RPMI7951 (cell line): Measurements from ENCODE around the gene NECAB3. TPM values are rescaled to one million over a fixed set of nuclear protein-coding genes. Genes with fewer than 3 reads are reported as not detected.

ENCODE experiments used
- DNase-seq: peaks from one replicate; pipeline ENCODE4 v3.0.0-alpha.2; 2012; ENCODE audit warnings: low read depth
- total RNA-seq: library from RNA; depleted of rRNA; stranded (reverse); fragments of >200 nt; shearing (Covaris generic); gene quantifications from 2 replicates; pipeline ENCODE4 v1.2.3, GENCODE V29; 2014

Gene NECAB3
- total RNA-seq, 1 experiment from 2014 or later, result 43.9 TPM

DNA sequence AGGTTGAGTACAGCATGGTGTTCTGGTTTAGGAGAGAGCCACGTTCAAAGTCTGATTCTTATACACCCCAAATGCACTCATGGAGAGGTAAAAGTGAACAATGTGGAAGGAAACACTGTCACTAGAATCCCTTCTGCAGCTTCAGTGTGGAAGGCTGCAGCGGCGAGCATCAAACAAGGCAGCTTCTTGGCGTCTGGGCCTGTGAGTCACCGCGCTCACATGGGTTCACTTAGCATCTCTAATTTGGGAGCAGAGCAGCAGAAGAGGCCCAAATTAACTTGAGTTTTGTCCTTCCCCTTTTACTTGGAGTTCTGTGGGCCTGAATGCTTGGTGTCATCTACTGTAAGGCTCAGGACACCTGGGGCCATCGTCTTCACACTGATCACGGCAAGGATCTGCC is 22.9 kb upstream of the NECAB3 start:
- DNase-seq, result peak; percentile 82

DNA sequence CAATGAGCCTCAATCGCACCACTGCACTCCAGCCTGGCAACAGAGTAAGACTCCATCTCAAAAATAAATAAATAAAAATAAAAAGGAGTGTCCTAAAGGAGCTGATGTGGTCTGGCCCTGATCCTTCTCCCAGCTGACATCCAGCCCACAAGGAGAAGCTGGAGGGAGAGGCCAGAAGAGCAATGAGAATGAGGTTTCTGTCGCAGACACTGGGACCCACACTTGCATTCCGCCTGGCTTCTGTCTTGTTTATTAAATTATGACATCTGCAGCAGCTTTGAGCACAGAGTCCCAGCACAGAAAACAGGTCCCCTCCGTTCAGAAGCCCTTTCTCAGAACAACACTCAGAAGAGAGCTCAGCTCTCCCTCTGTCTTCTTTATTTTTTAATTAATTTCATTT is 22.2 kb upstream of the NECAB3 start:
- no peak for DNase-seq

DNA sequence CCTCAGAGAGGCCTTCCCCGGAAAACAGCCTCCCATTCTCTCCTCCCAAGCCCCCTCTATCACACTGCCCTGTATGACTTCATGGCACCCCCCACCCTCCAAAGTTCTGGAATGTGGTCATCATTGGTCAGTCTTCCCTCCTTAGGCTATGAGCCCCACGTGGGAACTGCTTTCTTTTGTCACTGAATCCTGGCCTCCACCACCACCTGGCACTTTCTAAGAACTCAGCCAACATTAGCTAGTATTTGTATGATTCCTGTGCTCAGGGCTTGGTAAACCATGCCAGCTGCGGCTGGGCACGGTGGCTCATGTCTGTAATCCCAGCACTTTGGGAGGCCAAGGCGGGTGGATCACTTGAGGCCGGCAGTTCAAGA is 20.4 kb upstream of the NECAB3 start:
- no peak for DNase-seq

DNA sequence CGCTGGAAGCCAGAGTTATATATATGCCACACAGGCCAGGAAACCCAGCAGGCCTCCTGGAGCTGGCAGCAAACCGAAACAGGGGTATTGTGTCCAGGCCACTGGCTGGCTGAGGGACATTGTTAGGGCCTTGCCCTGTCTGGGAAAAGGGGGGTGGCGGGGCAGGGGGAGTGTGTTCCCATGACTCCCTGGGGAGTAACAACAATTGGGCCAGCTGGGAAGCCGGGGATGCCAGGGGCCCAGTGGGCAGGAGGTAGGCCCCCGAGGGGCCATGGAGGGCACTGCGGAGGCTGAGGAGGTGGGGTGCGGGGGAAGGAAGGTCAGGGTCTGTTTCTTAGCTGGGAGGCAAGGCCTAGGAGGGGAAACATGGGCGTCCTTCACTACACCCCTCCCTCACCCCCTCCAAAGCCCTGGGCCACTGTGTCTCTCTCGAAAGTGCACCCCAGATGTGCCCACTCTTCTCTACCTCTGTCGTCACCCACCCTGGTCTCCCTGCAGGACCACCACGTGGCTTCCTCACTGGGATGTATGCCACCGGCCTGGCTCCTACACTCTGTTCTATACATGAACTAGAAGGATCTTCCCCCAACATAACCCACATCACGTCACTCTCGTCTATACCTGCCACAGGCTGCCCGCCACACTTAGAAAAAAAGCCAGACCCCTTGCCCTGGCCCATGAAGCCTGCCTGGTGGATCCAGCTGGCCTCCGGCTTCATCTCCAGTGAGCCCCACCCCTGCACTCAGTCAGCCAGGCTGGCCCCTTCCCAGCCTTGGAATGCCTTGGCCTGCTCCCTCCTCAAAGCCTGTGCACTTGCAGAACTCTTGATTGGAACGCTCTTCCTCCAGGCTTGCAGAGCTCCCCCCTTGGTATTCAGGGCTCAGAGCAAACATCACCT is 19.8 kb upstream of the NECAB3 start:
- no peak for DNase-seq

DNA sequence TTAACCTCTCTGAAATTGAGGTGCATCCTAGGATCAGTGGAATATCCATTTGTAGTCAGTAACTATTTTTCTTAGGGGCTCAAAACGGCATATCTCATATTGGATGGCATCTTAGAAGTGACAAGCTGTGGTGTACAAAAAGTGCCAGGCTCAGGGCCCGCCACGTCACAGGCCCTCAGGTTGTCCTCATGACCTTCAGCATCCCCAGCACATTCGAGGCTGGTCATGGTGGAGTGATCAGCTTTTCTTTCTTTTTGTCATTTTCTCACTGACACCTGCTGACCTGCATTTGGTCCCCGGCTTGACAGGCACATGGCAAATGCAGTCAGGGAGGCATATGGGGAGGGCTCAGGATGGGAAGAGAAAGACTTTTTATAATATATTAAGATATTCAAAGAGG is 19.1 kb upstream of the NECAB3 start:
- no peak for DNase-seq

DNA sequence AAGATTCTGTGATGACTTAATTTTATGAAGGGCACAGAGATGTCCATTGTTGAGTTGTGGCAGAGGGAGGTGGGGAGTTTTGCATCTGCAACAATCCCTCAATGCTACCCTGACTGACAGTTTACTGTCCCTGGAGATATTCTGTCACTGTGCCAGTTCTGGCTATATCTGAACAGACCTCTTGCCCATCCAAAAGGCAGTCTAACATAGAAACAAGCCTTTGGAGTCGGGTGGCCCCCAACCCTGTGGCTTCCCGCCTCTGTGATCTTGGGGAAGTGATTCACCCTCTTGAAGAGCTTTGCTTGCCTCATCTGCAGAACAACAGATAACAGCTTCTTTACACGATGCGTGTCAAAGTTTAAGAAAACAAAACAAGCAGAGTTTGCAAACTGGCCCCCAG is 15.7 kb upstream of the NECAB3 start:
- DNase-seq, result peak; percentile 92

DNA sequence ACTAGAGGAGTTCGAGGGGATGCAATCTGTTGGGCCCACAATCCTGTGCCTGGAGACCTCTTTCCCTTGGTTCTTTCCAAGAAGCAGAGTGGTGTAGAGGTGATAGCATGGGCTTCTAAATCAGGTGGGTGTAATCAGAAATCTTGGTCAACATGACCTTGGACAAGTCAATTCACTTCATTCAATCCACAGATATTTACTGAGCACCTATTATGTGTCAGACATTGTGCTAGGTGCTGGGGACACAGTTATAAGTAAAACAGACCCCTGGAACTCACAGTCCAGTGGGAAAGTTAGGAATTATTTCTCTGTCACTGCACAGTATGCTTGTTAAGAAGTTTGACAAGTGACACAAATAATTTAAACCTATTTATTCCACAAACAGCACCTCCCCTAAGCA is 15.3 kb upstream of the NECAB3 start:
- no peak for DNase-seq

DNA sequence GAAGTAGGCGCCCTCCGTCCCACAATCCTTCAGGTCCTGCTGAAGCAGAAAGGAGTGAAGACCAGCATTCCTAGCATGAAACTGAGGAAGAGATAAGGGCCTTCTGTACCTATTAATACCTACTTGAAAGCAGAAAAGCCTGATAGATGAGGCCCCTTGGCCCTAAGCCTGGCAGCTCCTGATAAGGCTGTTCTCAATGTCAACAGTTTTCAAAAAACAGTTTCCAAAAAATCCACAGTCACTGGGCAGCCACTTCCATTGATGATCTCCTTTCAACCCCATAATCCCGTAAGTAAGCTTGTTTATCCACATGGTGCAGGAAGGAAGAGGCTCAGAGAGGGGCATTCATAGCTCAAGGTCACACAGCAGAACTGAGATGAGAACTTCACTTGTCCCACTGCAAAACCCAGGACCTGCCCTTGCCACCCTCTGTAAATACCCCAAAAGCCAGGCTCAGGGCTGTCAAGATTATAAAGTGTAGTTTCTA is 14.8 kb upstream of the NECAB3 start:
- no peak for DNase-seq

DNA sequence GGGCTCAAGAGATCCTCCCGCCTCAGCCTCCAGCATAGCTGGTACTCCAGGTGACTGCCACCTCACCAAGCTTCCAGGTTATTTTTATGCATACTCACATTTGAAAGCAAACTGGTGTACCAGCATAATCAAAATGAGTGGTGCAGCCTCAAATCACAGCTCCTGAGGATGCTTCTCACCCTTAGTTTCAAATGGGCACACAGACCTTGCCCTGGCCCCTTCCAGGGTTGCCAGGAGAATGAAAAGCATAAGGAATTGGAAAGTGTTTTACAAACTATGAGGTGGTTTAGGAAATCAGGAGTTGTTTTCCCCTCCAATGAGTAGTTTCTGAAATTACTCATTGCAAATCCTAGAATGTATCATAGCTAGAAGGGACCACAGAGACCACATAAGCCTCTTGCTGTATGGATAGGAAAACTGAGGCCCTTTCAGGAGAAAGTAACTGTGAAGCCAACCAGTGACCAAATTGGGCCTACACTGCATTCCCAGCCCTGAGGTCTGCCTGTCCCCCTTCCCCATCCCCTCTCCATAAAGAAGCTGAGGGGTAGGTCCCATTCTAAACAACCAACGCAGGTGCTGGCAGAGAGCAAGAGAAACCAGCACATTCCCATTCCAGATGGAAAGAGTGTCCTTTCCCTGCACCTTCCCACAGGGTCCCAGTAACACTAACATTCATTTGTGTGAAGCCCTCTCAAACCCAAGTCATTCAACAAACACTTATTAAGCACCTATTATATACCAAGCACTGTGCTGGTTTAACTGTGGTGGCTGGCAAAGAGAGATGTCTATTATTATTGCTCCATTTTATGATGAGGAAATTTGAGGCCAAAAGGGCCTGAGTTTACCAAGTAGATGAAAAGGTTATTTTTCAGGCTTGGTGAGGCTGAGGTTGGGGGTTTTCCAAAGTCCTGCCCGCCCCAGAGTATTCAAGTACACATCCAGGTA is 14.0 kb upstream of the NECAB3 start:
- DNase-seq, result no peak

DNA sequence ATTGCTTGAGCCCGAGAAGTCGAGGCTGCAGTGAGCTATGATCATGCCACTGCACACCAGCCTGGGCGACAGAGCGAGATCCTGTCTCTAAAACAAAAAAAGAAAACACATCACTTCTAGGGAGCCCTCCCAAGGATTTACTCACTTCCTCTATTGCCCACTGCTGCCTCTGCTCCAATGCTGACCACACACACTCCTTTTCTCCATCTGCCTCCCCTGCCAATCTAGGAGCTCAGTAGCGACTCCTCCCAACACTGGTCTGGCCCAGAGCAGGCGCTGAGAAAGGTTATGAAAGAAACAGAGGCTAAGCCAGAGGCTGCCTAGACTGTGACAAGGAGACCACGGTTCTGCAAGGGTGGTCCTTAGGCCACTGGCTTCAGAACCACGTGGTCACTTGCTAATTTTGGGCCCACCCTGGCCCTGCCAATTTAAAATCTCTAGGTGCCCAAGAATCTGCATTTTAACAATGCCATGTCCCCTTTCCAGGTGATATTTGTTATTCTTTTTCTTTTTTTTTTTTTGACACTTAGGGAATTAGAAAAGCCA is 13.2 kb upstream of the NECAB3 start:
- DNase-seq, result peak; percentile 64

DNA sequence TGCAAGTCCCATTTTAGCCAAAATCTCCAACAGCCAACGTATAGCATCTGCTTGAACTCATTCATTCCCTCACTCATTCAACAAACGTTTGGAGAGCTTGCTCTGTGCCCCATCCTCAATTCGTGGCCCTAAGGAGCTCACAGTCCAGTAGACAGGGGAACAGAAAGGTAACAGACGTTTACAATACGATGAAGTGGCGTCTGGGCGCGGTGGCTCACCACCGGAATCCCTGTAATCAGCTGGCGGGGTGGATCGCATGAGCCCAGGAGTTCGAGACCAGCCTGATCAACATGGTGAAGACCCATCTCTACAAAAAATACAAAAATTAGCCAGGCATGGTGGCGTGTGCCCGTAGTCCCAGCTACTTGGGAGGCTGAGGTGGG is 12.7 kb upstream of the NECAB3 start:
- no peak for DNase-seq

DNA sequence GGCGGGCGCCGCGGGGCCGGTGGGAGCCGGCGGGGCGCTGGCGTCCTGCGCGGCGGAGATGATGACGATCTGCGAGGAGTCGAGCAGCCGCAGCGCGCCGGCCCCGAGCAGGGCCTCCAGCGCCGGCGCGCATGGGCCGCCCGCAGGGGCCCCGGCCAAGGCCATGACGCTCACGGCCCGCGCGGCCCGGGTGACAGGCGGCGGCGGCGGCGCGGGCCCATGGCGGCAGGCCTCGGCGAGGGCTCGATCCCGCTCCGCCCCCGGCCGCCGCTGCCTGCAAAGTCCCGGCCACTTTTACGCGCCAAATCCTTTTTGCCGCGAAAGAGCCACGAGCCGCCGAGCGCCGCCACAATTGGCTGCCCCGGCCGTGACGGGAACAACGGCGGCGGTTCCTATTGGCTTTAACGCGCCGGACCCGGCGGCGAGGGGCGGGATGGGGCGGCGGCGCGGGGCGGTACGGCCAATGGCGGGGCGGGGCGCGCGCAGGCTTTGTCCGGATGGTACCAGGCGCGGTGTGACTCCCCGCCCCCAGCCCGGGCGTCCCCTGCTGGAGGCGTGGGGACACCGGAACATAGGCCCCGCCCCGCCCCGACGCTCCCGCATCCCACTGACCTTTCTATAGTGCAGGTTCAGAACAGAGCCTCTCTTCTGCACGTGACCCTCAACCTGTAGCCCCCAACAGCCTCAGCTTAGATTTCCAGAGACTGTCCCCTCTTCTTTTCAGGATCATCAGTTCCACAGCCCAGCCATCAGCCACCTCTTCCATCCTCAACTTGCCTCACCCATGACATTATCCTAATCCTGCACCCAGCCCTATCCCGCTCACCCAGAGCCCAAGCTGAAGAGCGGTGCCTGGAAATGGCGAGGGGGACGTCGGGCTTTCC is 12.1 kb upstream of the NECAB3 start, which contains the start of gene E2F1:
Gene E2F1, minus strand, starts transcription at position 286 of the 884 bp plus-strand sequence. Its CDS starts 121 bp downstream, at position 165.
- DNase-seq, result peak; percentile 96

DNA sequence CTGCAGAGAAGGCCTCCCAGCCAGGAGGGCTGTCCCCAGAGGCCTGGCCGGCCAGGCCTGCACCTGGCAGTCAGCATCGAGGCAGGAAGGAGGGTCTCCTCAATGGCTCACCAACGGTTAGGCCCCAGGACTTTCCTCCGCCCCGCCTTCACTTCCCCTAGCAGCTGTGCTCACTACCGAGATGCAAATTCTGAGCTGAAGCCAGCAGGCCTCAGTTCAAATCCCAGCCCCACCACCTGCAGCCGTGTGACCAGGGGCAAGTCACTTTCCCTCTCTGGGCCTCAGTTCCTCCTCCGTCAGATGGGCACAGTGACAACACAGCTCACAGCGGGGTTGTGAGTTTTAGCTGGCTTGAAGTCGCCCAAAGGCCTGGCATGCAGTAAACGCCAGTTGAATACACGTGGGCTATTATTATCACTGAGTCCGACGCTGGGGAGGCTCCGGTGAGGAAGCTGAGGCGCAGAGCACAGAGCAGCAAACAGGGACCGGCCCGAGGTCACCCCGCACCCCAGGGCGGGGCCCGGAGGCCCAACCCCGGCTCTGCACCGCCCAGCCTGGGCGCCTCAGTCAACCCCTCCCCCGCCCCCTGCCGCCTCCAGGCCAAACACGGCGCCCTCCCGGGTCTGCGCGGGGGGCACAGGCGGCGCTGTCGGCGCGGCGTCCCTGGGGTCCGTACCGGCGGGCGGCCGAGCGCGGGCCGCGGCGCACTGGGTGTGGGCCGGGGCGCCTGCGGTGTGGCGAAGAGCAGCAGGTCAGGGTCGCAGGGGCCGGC is 11.3 kb upstream of the NECAB3 start:
- DNase-seq, result peak; percentile 61

DNA sequence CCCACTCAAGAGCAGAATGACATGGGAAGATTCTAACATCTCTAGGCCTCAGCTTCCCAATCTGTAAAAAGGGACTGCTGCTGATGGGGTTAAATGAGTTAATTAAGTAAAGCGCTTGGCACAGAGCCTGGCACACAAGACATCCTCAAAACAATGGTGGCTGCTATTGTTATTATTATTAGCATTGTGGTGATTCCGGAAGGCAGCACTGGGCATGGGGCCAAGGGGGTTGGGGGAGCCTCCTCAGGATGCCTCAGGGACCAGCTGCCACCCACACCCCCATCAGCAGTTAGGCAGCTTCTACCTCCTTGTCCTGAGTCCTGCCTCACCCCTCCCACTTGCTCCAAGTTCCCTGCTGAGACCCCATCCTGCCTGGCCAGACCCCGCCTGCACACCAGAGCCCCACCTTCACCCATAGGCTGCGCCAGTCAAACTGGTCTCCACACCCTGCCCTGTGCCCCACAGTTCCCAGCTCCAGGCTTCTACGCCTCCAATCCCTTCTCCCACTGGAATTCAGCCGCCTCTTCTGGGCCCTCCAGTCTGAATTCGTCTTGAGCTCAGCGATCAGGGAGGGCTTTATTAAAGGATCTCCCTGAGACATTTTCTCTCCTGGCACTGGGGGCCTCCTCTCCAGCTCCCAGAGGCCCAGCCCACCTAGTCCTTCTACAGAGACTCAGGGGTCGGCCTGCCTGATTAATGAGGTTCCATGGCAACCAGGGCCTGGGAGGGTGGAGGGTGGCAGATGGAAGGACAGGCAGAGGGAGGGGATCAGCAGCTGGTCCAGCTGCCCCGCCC is 10.5 kb upstream of the NECAB3 start:
- no peak for DNase-seq

DNA sequence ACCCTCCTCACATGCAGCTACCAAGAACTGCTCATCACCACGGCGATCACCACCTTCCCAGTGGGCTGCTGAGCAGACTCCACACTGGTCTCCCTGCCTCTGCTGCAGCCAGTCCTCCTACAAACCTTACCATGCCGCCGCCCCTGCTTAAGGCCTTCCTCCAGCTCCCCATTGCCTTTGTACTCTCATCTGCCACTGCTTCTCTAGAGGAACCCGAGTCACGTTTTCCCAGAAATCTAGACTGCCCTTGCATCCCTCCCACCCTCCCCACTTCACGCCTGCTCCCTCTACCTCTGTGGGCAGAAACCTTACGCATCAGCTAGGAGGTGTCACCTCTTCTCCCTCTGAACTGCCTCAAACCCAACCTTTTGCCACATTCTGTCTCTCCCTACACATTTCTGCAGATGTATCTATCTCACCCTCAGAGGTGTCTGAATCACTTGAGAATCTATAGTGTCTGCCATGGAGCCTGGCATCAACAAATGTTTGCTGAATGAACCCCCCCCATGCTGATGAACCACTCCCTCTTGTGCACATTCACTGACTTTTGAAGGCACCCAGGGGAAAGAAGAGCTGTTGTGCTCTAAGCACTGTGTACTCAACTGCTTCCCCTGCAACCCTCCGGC is 7.6 kb upstream of the NECAB3 start:
- DNase-seq, result no peak

DNA sequence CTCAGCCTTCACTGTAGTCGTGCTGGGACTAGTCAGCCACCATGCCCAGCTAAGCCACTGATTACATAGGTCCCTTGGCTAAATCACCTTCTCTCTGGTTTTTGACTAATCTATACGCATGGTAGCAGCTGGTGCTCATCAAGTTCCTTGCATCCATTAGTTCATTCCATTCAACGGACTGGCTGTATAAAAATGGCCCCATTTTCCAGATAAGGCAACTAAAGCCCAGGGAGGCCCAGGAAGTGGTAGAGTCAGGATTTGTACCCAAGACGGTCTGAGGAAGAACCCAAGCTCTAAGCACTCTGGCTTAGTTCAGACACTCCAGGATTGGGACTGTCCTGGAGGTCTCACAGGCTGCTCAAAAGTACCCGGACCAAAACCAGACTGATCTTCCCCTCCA is 7.1 kb upstream of the NECAB3 start:
- no peak for DNase-seq

DNA sequence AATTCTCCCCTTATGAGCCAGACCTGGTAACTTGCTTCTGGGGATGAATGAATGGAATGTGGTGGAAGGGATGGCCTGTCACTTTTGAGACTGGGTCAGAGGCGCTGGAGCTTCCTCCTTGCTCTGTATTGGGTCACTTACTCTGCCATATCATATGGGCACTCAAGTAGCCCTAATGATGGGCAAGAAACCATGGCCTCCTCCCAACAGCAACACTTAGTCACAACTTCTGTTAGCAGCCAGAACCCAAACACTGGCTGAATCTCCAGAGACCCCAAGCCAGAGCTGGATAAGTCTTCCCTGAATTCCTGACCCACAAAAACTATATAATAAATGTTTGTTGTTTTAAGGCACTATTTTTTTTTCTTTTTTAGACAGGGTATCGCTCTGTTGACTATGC is 6.5 kb upstream of the NECAB3 start:
- DNase-seq, result no peak

DNA sequence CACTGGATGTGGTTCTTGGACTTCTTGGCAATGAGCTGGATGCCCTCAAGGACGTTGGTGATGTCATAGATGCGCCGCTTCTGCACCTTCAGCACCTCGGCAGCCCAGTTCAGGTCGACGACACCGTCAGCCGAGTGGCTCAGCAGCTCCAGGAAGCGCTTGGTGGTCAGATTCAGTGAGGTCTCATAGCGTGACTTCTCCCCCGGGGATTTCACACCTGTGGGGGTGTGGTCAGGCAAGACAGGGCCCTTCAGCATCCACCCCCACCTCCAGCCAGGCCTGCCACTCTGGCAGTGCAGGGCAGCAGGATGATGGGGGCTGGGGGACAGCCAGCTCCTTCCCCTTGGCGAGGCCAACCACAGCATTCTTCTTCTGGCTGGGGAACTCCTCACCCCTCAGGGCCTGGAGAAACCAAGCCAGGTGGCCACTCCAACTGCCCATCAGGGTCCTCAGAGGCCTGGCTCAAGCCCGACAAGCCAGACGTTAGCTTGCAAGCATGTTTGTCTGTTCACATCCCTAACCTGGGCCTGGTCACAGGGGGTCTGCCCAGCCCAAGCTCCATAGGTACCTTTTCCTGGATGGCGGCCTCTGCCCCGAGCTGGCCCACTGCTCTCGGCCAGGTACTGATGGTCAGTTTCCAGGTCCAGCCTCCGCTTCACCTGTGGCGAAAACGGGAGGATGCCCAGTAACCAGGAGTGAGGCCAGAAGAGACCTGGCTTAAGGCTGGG is 5.7 kb upstream of the NECAB3 start:
- no peak for DNase-seq
